Measurements from ENCODE around the gene HNRNPUL2. TPM values are rescaled to one million over a fixed set of nuclear protein-coding genes. Genes with fewer than 3 reads are reported as not detected.
A peak's percentile ranks its signal among the peaks of the same experiment; 100 is the strongest.
"Not testable (repeated sequence)": the region's sequence is repeated elsewhere in the genome, so short reads cannot be mapped to it uniquely, and the experiment has no call there.

The HNRNPUL2 gene
- total RNA-seq, 1 donor from 2014 or later: 43.6 TPM

DNA sequence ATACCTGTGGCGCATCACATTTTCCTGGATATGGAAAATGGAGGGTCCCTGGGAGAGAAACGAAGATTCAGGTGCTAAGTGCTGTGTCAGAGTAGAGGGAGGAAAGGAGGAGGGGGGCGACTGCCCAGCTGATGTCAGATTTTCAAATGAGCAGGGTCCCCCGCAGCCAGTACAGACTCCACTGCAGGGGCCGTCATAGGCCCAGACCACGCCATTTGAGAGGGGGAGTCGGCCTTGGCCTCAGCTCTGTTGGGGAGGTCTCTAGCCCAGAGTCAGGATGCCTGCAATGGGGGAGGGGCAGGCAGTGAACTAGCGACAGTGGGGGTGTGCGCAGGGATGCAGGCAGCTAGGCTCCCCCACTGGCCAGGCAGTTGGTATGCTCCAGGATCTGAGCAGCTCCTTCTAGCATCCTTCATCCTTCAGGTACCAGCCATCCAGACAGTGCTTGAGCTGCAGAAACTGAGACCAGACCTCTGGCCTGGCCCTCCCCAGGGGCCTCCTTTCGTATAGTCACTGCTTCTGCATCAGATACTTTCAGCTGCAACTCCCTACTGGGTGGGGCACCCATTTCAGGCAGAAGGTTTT, 19.9 kb downstream of the HNRNPUL2 start, which contains the start of the genes BSCL2 and GNG3:
Gene BSCL2, minus strand, starts transcription at position 148 of the 585 bp plus-strand sequence. CDS start 229 bp downstream, outside the sequence.
Gene GNG3, plus strand, starts transcription at position 400 of the 585 bp plus-strand sequence. CDS start 620 bp downstream, outside the sequence.
- Mint-ChIP-seq H3K4me1 (ENCODE audit: unreplicated experiment) (peaks cover 28% of the 10 kb centered on the region), H3K4me3 (ENCODE audit: unreplicated experiment) (peak within 1 kb of the TSS; percentile 92), H3K27ac (ENCODE audit: unreplicated experiment) (peak within 1 kb of the TSS; percentile 89), H3K36me3 (ENCODE audit: low read depth, unreplicated experiment) (peaks cover 17% of the 10 kb centered on the region), H3K9me3 (ENCODE audit: unreplicated experiment) (no peaks in the 10 kb centered on the region), H3K27me3 (ENCODE audit: unreplicated experiment) (peaks cover 9% of the 10 kb centered on the region)
- TF ChIP-seq, protein P1, sequence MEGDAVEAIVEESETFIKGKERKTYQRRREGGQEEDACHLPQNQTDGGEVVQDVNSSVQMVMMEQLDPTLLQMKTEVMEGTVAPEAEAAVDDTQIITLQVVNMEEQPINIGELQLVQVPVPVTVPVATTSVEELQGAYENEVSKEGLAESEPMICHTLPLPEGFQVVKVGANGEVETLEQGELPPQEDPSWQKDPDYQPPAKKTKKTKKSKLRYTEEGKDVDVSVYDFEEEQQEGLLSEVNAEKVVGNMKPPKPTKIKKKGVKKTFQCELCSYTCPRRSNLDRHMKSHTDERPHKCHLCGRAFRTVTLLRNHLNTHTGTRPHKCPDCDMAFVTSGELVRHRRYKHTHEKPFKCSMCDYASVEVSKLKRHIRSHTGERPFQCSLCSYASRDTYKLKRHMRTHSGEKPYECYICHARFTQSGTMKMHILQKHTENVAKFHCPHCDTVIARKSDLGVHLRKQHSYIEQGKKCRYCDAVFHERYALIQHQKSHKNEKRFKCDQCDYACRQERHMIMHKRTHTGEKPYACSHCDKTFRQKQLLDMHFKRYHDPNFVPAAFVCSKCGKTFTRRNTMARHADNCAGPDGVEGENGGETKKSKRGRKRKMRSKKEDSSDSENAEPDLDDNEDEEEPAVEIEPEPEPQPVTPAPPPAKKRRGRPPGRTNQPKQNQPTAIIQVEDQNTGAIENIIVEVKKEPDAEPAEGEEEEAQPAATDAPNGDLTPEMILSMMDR (IDR thresholded peaks at IDR 0.05; ENCODE audit: unreplicated experiment): no peak
- DNase-seq (ENCODE audit: low spot score): peak; percentile 75

DNA sequence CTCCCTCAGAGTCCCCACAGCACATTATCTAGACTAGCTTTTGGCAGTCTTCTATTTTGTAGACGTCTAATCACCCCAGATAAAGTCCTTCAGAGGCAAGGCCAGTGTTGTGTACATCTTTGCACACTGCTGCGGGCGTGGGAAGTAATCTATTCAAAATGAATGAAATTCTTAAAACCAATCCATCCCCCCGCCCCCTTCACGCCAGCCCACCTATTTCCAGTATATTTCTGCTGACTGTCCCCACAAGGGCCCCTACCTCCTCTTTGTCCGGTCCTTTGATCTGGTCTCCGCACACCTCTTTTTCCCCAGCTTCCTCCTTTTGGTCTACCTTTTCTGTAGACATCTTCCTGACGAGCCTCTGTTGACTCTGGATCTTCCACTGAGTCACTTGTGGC, 20.4 kb downstream of the HNRNPUL2 start:
- no peaks in the 10 kb centered on the region for H3K9me3 Mint-ChIP-seq (ENCODE audit: unreplicated experiment)
- H3K36me3 Mint-ChIP-seq (ENCODE audit: low read depth, unreplicated experiment): peaks cover 17% of the 10 kb centered on the region
- H3K4me1 Mint-ChIP-seq (ENCODE audit: unreplicated experiment): peaks cover 28% of the 10 kb centered on the region
- no peak for DNase-seq (ENCODE audit: low spot score)
- H3K4me3 Mint-ChIP-seq (ENCODE audit: unreplicated experiment): peak overlapping the region; percentile 92
- H3K27me3 Mint-ChIP-seq (ENCODE audit: unreplicated experiment): peaks cover 9% of the 10 kb centered on the region
- TF ChIP-seq, protein P1 (IDR thresholded peaks at IDR 0.05; ENCODE audit: unreplicated experiment): no peak
- peak overlapping the region; percentile 89 for H3K27ac Mint-ChIP-seq (ENCODE audit: unreplicated experiment)

DNA sequence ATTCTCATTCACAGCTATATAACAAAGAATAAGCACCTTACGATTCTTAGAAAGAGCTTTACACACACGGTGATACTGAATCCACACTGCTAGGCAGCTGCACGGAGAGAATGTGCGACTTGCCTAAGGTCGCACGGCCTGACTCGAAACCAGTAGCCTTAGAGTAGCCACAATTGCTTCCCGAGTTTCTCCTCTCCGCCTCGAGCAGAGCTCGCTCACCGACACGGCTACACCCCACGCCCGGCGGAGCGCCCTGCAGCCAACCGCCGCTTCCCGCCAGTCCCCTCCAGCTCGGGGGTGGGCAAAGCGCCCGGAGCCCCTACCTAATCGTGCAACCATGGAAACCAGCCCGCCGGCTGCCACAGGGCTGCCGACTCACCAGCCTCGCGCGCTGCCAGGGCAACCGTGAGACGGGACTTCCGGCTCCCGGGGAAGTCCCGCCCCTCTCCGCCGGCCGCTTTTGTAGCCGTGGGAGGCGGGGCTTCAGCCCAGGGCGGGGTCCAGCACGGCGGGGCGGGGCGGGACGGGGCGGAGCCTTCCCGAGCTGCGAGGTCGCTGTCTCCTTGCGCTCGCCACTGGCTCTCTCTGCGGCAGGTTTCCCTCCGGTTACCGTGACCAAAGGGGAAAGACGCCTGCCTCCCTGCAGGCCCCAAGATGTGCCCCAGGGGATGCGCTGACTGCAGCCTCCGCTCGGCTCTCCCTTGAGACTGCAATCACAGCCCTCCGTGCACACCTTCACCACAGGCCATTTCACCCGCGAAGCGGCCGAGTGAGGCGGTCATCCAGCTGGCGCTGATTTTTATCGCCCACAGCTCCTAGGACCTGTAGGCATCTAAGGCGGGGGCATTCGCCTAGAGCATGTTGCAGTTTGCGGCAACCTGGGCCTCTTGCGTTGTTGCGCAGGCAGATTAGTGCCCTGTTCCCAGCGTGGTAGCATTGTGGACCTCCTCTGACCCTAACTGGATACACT, 21.1 kb downstream of the HNRNPUL2 start:
- DNase-seq (ENCODE audit: low spot score): peak; percentile 97
- Mint-ChIP-seq H3K27me3 (ENCODE audit: unreplicated experiment) (peaks cover 9% of the 10 kb centered on the region), H3K36me3 (ENCODE audit: low read depth, unreplicated experiment) (peaks cover 17% of the 10 kb centered on the region), H3K4me3 (ENCODE audit: unreplicated experiment) (peak overlapping the region; percentile 92), H3K27ac (ENCODE audit: unreplicated experiment) (peak overlapping the region; percentile 94), H3K4me1 (ENCODE audit: unreplicated experiment) (peaks cover 28% of the 10 kb centered on the region), H3K9me3 (ENCODE audit: unreplicated experiment) (no peaks in the 10 kb centered on the region)
- TF ChIP-seq, protein P1 (IDR thresholded peaks at IDR 0.05; ENCODE audit: unreplicated experiment): no peak

GRCh38 chr11:62705413-62705812, 21.8 kb downstream of the HNRNPUL2 start:
- DNase-seq (ENCODE audit: low spot score): no peak
- Mint-ChIP-seq H3K36me3 (ENCODE audit: low read depth, unreplicated experiment) (peaks cover 15% of the 10 kb centered on the region), H3K4me1 (ENCODE audit: unreplicated experiment) (peaks cover 26% of the 10 kb centered on the region), H3K9me3 (ENCODE audit: unreplicated experiment) (no peaks in the 10 kb centered on the region), H3K27ac (ENCODE audit: unreplicated experiment) (peak overlapping the region; percentile 94), H3K4me3 (ENCODE audit: unreplicated experiment) (peak overlapping the region; percentile 86), H3K27me3 (ENCODE audit: unreplicated experiment) (peaks cover 9% of the 10 kb centered on the region)
- TF ChIP-seq, protein P1 (IDR thresholded peaks at IDR 0.05; ENCODE audit: unreplicated experiment): no peak

- not testable (repeated sequence) for H3K9me3 Mint-ChIP-seq (ENCODE audit: unreplicated experiment); H3K4me3 Mint-ChIP-seq (ENCODE audit: unreplicated experiment); H3K27ac Mint-ChIP-seq (ENCODE audit: unreplicated experiment); DNase-seq (ENCODE audit: low spot score); H3K27me3 Mint-ChIP-seq (ENCODE audit: unreplicated experiment)
- Mint-ChIP-seq H3K4me1 (ENCODE audit: unreplicated experiment) (peaks cover 14% of the 10 kb centered on the region), H3K36me3 (ENCODE audit: low read depth, unreplicated experiment) (peaks cover 14% of the 10 kb centered on the region)
Measured at GRCh38 chr11:62703921-62704320, 23.3 kb downstream of the HNRNPUL2 start.

Measured in endothelial cell (in vitro differentiated cells).